Activated gamma-delta T cell (primary cell): ENCODE data around the gene CCN2.

Experiments used
- DNase-seq: peaks from one replicate; lab custom pipeline; 2025; lab: John Stamatoyannopoulos, UW

Gene CCN2

GRCh38 chr6:131967948-131968347, 16.8 kb upstream of the CCN2 start:
- no peak for DNase-seq

DNA sequence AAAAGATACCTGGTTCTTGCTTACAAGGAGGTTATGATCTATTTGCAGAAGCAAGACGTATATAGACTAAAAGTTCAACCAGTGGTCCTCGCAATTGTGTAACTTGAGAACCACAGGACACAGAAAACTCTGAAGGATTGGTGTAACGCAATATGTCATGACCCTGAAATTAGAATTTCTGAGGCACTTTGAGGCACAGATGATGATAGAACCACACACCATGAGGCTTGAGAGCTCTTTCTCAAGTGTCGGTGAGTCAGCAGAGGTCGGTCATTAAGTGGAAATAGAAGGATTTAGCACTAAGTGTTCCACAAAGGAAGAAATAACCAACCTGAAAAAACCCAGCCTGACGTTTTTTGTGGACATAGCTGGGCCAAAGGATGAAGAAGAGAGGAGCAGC, 15.3 kb upstream of the CCN2 start:
- DNase-seq, result no peak

- DNase-seq, result no peak
These were observed 11.9 kb upstream of the CCN2 start for GRCh38 chr6:131963063-131963462.

GRCh38 chr6:131960371-131961133, 9.4 kb upstream of the CCN2 start:
- no peak for DNase-seq

DNA sequence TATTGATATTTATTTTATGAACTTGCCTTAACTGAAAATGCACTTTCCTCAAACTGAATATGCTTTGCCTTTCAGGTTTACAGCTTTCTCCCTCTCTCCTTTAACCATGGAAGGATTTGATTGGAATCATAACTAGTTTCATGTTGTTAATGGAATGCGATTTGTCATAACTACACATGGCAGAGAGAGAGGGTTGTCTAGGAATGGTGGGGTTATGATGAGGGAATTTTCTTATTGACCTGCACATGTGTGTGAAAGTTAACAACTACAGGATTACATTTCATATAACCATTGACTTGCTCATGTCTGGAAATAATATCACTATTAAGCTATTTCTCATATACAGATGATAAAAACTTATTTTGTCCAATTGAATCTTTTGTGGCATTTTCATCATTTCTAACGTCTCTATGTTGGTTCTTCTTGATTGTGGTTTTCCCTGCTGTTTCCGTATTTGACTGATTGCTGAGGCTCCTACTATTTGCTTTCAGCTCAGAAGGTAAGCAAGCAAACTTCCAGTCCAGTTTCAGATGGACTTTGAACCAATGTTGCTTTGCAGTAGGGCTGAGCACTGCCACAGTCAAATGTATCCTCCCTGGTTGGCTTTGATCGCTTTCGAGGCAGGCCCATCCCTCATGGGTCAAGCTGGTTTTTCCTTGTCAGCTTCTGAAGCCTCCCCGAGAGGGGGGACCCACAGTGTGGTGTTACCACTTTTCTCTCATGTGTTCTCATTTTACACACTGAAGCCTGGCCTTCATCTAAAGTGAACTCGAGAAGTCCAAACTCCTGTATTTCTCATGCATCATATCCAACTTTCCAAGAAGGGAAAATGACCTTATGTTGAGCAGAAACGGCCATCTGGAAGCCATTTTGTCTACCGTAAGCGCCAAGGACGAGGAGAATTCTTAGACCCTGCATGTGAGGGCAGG, 7.6 kb upstream of the CCN2 start:
- no peak for DNase-seq

DNA sequence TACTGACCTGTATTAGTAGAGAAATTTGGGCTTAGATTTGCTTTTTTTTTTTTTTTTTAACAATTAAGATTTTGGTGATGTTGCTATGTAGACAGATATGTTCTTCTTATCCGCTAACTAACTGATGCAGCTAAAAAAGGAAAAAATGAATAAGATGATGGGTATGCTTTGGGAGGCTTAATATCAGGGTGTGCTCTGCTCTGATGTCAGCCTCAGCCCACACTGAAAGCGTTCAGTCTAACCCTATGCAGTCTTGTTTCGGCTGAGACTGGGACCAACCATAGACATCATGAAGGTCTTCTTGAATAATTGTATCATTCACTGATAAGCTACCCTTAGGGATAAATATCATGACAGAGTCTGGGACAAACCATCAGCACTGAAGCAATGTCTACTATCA, 6.9 kb upstream of the CCN2 start:
- DNase-seq, result no peak

- DNase-seq, result no peak
These were observed 4.7 kb upstream of the CCN2 start for GRCh38 chr6:131955876-131956275.

DNA sequence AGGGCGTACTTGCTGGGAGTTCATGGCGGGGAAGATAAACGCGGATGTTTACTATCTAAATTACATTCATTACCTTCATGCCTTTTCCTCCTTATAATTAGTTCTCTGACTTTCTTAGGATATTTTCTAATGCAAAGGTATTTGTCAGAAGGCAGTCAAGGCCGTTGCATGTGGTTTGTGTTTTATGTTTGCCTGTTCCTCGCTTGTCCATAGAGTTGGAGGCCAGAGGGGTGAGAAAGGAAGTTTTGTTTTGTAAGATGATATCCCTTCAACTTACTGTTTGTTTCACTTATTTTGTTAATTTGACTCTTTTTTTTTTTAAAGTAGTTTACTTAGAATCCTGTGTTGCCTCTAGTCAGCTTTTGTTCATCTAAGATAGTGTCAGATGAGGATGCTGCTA, 4.0 kb upstream of the CCN2 start:
- DNase-seq, result no peak

- DNase-seq, result no peak
These were observed 3.6 kb upstream of the CCN2 start for GRCh38 chr6:131954775-131955107.

DNA sequence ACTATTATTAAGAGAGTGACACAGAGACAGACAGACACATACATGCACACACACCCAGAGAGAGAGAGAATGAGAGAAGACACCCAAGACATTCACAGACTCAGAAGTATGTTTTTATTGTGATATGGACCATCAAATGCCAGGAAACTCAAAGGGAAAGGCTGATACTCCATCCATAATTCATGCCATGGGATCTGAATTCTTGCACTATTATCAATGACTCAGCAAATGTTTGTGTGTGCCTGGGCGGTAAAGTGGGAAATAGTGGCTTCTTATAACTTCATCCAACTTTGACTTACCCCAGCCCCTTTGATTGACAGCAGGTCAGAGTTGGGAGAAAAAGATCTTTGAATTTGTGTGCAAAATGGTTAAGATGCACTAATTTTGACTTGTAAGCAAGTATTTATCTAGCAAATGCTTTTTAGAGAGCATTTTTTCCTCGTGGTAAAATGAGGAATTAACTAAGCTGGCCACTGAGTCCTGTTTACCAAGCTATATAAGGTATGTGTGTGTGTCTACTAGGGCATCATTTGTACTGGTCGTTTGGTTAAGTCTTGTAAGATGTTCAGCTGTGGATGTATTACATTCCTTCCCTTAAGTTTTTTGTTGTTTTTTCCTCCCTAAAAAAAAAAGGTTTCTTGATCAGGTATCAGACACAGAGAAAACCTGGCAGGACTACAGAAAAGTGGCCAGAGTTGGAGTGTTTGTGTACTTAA, 3.0 kb upstream of the CCN2 start:
- DNase-seq, result no peak

- no peak for DNase-seq
These were observed 1.8 kb upstream of the CCN2 start for GRCh38 chr6:131952886-131953509.

GRCh38 chr6:131951576-131952230, 531 bp upstream of the CCN2 start:
- DNase-seq, result no peak

DNA sequence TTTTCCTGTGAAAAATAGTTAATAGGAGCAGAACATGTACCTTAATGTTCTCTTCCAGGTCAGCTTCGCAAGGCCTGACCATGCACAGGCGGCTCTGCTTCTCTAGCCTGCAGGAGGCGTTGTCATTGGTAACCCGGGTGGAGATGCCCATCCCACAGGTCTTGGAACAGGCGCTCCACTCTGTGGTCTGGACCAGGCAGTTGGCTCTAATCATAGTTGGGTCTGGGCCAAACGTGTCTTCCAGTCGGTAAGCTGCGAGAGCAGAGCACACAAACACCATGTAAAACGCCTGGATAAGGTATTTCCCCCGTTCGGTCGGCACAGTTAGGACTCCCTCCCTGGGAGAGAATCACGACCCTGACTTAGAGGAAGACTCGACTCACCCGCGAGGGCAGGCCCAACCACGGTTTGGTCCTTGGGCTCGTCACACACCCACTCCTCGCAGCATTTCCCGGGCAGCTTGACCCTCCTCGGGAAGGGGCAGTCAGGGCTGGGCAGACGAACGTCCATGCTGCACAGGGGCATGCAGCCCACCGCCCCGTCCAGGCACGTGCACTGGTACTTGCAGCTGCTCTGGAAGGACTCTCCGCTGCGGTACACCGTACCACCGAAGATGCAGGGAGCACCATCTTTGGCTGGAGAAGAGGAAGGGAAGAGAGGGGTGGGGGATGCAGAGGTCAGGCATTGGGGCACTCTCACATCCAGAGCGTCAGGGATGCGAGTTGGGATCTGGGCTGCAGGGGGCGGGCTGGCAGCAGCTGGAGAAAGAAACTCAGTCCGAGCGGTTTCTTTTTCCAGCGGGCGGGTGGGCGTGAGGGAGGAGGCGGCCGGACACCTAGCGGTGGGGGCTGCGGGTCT, 1.0 kb downstream of the CCN2 start:
- no peak for DNase-seq

GRCh38 chr6:131949620-131949908, 1.6 kb downstream of the CCN2 start:
- DNase-seq, result no peak

DNA sequence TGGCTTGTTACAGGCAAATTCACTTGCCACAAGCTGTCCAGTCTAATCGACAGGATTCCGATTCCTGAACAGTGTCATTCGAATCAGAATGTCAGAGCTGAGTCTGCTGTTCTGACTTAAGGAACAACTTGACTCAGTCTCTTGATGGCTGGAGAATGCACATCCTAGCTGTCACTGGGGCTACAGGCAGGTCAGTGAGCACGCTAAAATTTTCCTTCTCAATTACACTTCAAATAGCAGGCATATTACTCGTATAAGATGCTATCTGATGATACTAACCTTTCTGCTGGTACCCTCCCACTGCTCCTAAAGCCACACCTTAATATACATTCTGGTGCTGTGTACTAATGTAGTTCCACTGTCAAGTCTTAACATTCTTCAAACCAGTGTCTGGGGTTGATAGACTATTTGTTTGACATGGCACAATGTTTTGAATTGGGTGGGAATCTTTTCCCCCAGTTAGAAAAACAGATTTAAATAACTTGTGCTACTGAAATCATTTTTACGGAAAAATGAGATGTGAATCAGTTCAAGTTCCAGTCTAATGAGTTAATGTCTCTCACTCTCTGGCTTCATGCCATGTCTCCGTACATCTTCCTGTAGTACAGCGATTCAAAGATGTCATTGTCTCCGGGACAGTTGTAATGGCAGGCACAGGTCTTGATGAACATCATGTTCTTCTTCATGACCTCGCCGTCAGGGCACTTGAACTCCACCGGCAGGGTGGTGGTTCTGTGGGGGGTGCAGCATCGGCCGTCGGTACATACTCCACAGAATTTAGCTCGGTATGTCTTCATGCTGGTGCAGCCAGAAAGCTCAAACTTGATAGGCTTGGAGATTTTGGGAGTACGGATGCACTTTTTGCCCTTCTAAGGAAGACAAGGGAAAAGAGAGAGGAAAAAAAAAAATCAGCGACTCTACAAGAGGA, 2.2 kb downstream of the CCN2 start:
- no peak for DNase-seq

DNA sequence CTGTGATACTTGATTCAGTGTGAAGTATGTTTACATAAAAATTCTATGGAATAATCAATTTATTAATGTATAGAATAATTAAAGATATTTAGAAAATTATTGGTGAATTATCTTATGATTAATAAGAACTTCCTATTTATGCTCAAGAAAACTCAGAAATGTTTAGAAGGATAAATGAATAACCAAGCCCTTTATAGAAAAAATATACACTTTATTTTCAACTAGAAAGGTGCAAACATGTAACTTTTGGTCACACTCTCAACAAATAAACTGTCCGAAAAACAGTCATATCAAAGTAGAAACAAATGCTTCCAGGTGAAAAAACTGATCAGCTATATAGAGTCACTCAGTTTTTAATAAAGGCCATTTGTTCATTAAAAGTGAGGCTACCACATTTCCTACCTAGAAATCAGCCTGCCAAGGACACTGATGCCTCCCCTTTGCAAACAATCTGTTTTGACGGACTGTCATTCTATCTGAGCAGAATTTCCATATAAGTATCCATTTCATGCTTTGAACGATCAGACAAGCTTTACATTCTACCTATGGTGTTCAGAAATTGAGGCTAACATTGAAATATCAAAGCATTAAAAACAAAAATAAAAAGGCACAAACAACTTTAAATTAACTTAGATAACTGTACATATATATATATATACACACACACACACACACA, 3.0 kb downstream of the CCN2 start:
- no peak for DNase-seq

DNA sequence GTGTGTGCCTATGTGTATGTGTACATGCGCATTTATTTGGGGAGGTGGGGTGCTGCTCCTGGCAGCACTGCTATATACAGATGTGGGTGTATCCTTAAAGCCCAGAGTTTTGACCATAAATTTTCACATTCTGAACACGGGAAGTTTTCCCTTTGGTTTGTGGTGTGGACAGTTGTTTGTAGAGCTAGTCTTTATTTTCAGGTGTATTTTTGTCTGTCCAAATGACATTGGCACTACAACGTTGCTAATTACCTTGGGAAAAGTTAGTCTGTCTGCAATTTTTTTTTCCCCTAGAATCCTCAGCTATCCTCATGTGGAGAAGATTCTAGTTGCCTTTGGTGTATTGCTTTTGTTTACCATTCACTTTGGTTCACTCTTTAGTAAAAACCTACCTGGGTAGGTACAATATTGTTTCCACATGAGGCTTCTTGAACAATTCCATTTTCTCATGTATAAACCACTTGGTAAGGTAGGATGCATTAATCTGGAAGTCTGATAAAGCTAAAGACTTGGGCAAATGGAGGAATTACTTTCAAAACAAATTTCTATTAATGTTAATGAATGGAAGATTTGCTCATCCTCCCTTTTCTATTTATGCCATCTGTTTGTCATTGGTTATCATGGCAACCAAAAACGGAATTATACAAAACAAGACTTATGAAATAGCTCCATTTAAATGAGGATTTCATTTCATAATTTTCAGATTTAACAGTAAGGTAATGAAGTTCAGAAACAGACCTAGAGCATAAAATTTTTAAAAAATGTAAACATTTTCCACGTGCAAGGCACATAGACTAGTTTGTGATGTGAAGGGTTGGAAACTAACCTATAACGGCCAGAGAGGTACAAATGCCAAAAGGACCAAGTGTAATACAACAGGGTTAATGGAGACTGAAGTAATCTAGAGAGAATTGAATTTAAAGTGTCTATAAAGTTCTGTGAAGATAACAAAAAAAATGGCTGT, 3.9 kb downstream of the CCN2 start:
- DNase-seq, result no peak

DNA sequence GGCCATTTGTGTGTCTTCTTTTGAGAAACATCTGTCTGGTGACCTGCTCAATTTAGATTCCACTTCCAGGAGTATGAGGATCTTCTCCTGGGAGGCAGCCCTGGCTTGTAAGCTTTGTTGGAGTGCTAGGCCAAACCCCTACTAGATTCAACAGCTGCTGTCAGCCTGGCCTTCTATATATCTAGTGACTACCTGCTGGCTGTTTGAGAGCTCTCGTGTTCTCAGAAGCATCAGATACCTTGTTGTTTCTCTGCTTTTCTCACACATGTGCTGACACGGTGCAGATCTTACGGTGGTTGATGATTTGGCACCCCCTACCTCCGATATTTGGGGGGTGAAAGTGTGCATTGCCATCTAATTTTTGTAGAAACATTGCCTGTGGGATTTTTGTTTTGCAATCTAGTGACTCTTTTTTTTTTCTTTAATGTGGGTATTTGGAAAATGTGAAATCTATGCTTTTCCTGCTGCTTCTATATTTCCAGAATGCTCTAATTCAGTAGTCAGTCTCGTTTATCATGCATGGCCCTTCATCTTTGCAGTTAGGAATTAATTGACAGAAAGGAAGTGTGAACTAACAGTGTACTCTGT, 4.7 kb downstream of the CCN2 start:
- no peak for DNase-seq
